H7 (cell line): ENCODE data around the gene DNM1. TPM values are rescaled to one million over a fixed set of nuclear protein-coding genes. Genes with fewer than 3 reads are reported as not detected.
"Not testable (repeated sequence)": the region's sequence is repeated elsewhere in the genome, so short reads cannot be mapped to it uniquely, and the experiment has no call there.

Experiments
- DNase-seq: peaks from one replicate; pipeline ENCODE4 v3.0.0; 2012
- H3K27me3 ChIP-seq: 2 replicates; pipeline ENCODE4 v1.6.0; 2011; ENCODE audit warnings: mild to moderate bottlenecking, low read length; ENCODE audit not compliant: control insufficient read depth, insufficient read depth
- H3K36me3 ChIP-seq: replicated peaks from 2 replicates; pipeline ENCODE4 v1.5.1; 2011; ENCODE audit warnings: low read length; ENCODE audit not compliant: control insufficient read depth, insufficient read depth
- H3K4me3 ChIP-seq: 2 replicates; pipeline ENCODE4 v1.5.1; 2011; ENCODE audit warnings: low read depth, mild to moderate bottlenecking, control low read depth, low read length, moderate library complexity; ENCODE audit not compliant: insufficient read depth
- total RNA-seq: library from RNA; depleted of rRNA; stranded (reverse); fragments of >200 nt; shearing (Covaris generic); gene quantifications from 2 replicates; pipeline ENCODE4 v1.2.3, GENCODE V29; 2014

DNM1 gene
- total RNA-seq, 1 experiment from 2014 or later = 16.9 TPM

DNA sequence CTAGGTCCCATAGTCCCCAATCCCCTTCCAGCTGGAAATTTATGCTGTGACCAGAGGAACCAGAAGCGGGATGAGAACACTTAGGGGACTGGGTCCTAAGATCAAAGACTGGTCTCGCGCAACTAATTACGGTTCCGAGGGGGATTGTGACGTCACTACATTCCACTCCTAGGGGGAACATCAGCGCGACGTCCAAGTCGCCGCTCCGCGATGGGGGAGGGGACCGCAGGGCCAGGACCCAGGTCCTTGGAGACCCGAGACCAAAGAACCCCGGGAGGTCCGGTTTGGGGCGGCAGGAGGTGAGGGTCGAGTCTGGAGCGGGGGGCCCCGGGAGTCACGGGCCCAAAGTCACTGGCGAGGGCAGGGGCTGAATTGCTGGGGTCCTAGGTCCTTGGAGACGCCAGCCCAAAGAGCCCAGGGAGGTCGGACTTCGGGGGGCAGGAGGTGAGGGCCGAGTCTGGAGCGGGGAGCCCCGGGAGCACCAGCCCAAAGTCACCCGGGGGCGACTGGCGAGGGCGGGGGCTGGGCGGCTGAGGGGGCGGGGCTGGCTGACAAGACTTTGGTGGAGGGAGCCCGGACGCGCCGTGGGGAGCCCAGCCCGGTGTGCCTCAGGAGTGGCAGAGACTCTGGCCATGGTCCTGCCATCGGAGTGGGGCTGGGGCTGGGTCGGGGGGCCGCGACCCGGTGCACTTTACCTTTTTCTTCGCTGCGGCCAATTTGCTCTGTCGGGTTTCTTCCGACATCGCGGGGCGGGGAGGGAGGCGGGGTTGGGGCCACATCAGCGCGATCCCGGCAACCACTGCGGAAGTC, 72.2 kb downstream of the DNM1 start, which contains the start of gene GOLGA2:
GOLGA2 (minus strand) TSS at position 810 of the 810 bp plus-strand sequence; CDS start at position 779, 31 bp downstream.
- peak; percentile 94 for DNase-seq
- Histone ChIP-seq H3K36me3 (peaks cover 17% of the 10 kb centered on the region), H3K4me3 (peak within 1 kb of the TSS; percentile 84), H3K27me3 (no peaks in the 10 kb centered on the region)

DNA sequence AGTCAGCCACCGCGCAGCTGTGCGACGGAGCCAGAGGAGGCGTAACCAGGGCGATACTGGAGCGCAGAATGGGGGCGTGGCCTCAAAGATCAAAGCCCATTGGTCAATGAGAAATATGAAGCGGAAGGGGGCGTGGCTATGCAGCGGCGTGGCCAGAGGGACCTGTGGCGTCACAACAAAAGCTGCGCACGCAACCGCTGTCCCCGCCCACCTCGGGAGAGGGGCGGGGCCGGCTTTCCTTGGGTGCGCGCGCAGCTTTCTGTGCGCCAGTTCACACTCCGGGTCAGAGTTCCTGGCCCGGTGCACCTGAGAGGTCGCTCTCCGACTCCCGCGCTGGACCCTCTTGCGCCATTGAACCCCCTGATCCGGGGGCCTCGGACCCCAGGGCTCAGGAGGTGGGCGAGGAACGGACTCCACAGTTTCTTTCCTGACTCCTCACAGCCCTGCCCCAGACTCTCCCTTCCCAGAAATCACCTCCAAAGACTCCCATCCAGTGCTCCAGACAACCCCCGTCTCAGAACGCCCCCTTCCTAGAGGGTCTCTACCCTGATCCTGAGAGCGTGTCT, 72.9 kb downstream of the DNM1 start, which contains the start of gene SWI5:
SWI5 (plus strand) TSS at position 269 of the 566 bp plus-strand sequence.
- no peaks in the 10 kb centered on the region for H3K27me3 ChIP-seq
- peak; percentile 99 for DNase-seq
- peak within 1 kb of the TSS; percentile 84 for H3K4me3 ChIP-seq
- H3K36me3 ChIP-seq = peaks cover 15% of the 10 kb centered on the region

DNA sequence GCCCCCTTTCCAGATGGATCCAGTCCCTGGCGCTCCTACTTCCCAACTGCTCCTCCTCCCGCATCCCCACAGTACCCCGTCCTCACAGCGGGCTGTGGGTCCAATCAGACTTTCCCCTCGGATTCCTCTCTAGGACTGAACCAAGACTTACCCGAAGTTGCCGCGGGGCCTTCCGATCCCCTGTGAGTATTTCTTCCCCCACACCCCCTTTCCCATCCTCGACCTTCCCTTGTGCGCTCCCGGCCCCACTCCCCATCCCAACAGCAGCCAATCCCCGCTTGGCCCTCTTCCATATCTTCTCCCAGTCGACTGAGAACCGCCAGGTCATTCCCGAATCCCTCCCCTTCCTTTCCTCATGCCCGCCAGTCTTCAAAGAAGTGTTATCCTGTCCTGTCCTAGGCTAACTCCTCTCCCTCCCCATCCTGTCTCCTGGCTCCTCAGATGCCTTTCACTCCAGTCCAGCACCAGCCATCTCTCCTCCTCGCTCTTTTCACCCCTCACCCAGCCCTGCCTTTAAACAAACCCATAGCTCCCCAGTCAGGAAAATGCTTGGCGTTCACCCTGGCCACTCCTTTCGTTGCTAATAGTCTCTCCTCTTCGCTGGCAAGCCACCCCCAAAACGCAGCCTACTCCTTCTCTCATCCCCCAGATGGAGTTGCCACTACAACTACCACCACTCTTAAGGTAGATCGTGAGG, 73.5 kb downstream of the DNM1 start:
- H3K36me3 ChIP-seq = peaks cover 12% of the 10 kb centered on the region
- H3K27me3 ChIP-seq = no peaks in the 10 kb centered on the region
- peak; percentile 78 for DNase-seq
- H3K4me3 ChIP-seq = peak overlapping the region; percentile 80

DNA sequence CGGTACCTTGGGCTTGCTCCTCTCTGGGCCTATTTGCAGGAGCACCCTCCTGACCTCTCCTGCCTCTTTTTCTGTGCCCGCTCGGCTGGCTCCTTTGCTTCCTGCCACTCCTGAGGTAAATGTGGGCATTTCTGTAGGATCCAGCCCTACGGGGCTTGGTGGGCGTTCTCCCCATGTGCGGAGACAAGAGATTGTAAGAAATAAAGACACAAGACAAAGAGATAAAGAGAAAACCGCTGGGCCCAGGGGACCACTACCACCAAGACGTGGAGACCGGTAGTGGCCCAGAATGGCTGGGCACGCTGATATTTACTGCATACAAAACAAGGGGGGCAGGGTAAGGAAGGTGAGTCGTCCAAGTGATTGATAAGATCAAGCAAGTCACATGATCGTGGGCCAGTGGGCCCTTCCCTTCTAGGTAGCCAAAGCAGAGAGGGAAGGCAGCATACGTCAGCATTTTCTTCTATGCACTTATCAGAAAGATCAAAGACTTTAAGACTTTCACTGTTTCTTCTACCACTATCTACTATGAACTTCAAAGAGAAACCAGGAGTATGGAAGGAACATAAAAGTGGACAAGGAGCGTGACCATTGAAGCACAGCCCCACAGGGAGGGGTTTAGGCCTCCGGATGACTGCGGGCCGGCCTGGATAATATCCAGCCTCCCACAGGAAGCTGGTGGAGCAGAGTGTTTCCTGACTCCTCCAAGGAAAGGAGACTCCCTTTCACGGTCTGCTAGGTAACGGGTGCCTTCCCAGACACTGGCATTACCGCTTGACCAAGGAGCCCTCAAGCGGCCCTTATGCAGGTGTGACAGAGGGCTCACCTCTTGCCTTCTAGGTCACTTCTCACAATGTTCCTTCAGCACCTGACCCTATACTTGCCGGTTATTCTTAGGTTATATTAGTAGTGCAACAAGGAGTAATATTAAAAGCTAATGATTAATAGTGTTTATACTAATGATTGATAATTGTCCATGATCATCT, 76.2 kb downstream of the DNM1 start:
- not testable (repeated sequence) for H3K27me3 ChIP-seq, H3K36me3 ChIP-seq, DNase-seq, H3K4me3 ChIP-seq

DNA sequence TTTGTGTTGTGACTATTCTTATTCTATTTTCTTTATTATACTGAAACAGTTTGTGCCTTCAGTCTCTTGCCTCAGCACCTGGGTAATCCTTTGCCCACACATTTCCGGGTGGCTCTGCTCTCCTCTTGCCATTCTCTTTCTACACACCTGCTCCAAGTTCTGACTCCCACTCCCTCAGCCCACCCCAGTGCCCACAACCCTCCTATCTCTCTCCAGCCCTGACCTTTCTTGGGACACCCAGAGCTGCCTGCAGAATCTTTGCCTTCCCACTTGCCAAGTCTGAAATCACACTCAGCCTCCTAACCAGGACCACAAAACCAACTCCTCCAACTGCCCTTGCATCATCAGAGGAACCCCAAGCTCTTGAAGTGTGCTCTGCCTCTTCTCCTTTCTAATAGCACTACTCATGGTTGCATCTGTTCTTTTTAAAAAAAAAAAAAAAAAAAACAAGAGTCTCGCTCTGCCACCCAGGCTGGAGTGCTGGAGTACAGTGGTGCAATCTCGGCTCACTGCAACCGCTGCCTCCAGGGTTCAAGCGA, 77.0 kb downstream of the DNM1 start:
- H3K4me3 ChIP-seq = no peak overlapping the region
- no peaks in the 10 kb centered on the region for H3K27me3 ChIP-seq
- H3K36me3 ChIP-seq = peaks cover 4% of the 10 kb centered on the region
- DNase-seq = no peak

DNA sequence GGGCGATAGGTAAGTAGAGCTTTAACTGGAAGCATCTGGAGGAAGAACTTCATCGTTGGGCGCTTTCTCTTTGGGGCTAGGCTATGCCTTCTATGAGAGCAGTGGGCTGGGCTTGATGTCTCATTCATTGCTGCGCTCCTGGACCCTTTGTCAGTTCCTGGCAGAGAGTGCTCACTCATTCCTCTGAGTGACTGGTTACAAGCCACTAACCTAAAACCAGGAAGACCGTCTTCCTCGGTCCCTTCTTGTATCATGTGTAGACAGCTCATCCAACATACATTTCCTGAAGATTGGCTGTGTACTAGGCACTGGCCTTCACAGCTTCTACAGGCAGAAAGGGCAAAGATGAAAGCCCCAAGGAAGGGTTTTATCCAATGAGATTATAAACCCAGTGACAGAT, 79.3 kb downstream of the DNM1 start:
- Histone ChIP-seq H3K36me3 (peaks cover 11% of the 10 kb centered on the region), H3K4me3 (no peak overlapping the region), H3K27me3 (no peaks in the 10 kb centered on the region)
- DNase-seq = no peak

DNA sequence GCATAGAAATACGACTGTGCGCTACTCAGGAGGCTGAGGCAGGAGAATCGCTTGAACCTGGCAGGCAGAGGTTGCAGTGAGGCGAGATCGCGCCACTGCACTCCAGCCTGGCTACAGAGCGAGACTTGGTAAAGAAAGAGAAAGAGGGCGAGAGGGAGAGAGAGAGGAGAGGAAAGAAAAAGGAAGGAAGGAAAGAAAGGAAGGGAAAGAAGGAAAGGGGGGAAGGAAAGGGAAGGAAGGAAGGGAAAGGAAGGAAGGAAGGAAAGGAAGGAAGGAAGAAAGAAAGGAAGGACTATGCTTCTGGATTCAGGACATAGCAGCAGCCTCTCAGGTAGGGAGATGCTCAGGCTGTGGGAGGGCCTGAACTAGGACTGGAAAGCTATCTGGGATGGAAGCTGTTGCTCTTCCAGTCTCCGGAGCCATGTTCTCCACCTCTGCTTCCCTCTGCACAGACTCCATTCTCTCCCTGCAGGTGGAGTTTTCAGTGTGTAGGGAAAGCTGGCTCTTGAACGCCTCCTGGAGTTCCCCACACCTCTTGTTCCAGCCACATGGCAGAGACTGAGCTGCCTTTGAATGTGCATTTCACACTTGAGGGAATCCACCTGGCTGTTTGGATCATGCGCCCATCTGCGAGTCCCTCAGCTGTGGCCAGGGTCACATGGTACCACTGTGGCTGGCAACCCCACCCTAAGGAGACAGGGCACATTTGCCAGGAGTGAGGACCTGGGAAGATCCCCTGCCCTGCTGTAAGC, 82.0 kb downstream of the DNM1 start:
- Histone ChIP-seq H3K36me3 (peaks cover 14% of the 10 kb centered on the region), H3K4me3 (no peak overlapping the region), H3K27me3 (no peaks in the 10 kb centered on the region)
- DNase-seq = no peak

DNA sequence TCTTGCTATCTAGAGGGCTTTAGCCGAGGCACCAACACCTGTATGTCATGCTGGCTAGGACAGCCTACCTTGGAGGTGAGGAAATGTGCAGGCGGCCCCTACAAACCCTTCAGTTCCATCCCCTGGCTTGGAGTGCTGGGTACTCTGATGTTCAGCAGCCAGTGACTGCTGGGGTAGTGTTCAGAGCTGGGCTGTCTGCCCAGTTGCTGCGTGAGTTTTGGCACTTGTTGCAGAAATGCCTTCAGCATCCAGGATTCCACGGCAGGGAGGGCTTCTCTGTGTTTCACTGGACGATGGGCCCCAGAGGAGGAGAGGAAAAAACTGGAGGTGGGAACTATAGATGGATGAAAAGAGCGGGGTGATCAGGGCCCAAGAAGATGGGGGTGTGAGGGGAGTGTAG, 83.3 kb downstream of the DNM1 start:
- DNase-seq = no peak
- Histone ChIP-seq H3K27me3 (no peaks in the 10 kb centered on the region), H3K36me3 (peaks cover 13% of the 10 kb centered on the region), H3K4me3 (no peak overlapping the region)

DNA sequence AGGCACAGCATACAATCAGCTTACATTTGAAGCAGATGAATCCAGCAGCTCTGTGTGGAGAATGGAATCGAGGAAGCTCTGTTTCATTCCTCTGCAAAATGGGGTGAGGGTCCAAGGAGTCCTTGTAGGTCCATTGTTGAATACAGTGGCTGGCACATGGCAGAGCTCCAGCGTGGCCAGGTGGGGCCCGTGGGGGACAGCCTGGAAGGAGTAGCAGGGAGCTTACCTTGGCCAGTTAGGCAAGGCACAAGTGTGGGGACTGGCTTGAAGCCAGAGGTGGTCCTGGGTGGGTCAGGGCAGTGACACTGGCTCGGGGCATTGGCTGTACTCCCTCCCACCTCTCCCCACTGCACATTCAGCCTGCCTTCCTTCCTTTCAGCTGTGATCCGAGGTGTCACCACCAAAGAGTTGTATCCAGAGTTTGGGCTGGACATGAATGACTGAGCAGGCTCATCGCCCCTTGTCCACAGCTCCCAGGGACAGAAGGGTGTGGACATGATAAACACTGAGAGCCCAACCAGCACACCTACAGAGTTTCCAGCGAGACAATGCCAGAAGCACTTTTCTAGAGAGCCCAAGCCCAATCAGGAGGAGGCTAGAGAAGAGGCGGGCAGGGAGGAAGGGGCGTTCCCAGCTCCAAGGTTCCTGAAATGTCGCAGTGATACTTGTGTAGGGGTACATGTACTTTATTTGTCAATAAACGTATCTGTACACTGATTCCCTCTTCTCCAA, 85.3 kb downstream of the DNM1 start:
- no peaks in the 10 kb centered on the region for H3K27me3 ChIP-seq
- peaks cover 13% of the 10 kb centered on the region for H3K36me3 ChIP-seq
- H3K4me3 ChIP-seq = no peak overlapping the region
- DNase-seq = no peak

DNA sequence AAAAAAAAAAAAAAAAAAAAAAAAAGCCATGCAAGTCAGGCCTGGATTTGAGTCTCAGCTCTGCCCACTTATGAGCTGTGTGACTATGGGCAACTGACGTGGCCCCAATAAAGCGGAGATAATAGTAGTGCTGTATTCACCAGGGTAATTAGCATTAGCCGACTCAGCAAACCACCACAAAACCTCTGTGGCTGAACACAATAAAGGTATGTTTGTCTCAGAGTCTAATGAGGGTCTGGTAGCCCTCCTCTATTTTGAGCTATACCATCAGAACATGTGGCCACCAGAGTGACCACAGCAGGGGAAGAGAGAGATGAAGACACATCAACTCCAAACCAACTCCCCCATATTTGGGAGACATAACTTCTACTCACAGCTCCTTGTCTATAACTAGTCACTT, 88.8 kb downstream of the DNM1 start:
- H3K27me3 ChIP-seq = no peaks in the 10 kb centered on the region
- DNase-seq = no peak
- no peak overlapping the region for H3K4me3 ChIP-seq
- H3K36me3 ChIP-seq = peaks cover 5% of the 10 kb centered on the region

DNA sequence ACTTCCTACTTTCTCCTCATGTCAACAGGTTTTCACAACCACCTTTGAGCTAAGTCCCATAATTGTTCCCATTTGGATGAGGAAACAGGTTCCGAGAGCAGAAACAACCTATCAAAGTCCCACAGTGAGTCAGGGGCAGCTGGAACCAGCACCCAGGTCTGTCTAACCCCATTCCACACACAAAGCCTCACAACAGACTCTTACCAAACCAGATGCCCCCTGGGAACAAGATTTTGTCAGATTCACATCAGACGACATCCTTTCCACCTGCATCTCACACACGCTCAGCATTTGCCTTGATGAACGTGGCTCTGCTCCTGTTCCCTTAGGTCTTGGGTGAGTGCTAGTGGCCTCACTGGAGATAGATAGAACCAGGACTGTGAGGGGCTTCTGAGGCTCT, 89.9 kb downstream of the DNM1 start:
- DNase-seq = no peak
- H3K4me3 ChIP-seq = no peak overlapping the region
- peaks cover 4% of the 10 kb centered on the region for H3K36me3 ChIP-seq
- H3K27me3 ChIP-seq = no peaks in the 10 kb centered on the region

DNA sequence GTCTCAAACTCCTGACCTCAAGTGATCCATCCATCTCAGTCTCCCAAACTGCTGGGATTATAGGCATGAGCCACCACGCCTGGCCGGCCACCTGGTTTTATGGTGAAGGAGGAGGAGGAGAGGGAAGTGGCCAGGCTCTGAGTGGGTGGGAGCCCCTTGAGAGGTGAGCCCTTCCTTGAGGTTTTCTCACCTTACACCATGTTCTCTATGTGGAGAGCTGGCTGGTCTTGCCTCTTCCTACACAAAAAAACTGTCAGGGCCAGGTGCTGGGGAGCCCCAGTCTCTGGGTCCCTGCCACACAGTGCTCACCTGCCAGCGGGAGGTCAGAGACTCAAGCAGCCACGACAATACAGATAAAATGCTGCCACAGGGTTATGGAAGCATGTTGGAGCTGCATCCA, 91.0 kb downstream of the DNM1 start:
- H3K36me3 ChIP-seq = no peaks in the 10 kb centered on the region

More for the DNA sequence above, 91.0 kb downstream of the DNM1 start:
- DNase-seq = no peak
- Histone ChIP-seq H3K4me3 (no peak overlapping the region), H3K27me3 (no peaks in the 10 kb centered on the region)
